ENCODE results near the gene PPP2R2D. TPM values are rescaled to one million over a fixed set of nuclear protein-coding genes. Genes with fewer than 3 reads are reported as not detected.

PPP2R2D gene
- total RNA-seq, 6 experiments from 2014 or later: 10.9 to 16.6 (median 14.3) TPM

DNA sequence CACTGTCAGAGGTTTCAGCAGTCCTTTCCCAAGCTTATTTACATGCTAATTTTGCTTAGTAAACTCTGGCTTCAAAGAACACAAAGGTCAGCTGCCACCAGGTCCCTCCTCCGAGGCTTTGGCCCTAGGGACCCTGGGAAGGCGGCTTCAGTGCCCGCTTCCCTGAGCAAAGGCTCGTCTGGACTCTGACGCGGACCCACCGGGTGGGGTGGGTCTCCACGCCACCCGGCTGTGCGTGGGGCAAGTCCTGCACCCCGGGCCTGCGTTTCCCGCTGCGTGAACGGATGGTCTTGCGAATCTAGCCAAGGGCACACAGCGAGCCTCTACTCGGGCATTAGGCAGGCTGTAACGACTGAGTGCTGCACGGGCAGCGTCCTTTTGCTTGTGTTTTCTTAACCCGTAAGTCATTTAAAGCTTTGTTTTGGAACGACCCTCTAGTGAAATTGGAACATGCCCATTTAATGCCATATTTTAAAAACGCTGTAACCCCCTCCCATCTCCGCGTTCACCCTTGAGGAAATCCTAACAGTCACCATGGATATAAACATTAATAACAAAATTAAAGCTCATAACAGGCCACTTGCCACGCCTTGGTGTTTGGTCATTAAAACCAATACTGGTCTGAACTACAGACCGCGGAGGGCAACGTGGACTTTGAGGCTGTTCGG, 80.1 kb downstream of the PPP2R2D start:
- H3K4me3 ChIP-seq: peak overlapping the region; percentile 86 to 99 (median 97)
- peaks cover 0 to 26% (median 9%) of the 10 kb centered on the region in 4 donors for H3K4me1 ChIP-seq
- no peaks in the 10 kb centered on the region for H3K9me3 ChIP-seq
- ATAC-seq (peak; percentile 54 to 72 (median 62)), DNase-seq (peak; percentile 55 to 83 (median 80))
- intact Hi-C loops (cut with DNase I): no loop called here
- H3K27me3 ChIP-seq: no peaks in the 10 kb centered on the region
- H3K27ac ChIP-seq: peak overlapping the region; percentile 78 to 90 (median 84)
- 3% methylated on average over 6 of the region's 31 CpGs for WGBS (ENCODE audit: insufficient coverage, low coverage, low lambda C conversion rate, missing lambda C conversion rate)
- H3K36me3 ChIP-seq: no peaks in the 10 kb centered on the region
- peak; percentile 38 for TF ChIP-seq POLR2A (IDR thresholded peaks at IDR 0.05)
- TF ChIP-seq, protein P1, sequence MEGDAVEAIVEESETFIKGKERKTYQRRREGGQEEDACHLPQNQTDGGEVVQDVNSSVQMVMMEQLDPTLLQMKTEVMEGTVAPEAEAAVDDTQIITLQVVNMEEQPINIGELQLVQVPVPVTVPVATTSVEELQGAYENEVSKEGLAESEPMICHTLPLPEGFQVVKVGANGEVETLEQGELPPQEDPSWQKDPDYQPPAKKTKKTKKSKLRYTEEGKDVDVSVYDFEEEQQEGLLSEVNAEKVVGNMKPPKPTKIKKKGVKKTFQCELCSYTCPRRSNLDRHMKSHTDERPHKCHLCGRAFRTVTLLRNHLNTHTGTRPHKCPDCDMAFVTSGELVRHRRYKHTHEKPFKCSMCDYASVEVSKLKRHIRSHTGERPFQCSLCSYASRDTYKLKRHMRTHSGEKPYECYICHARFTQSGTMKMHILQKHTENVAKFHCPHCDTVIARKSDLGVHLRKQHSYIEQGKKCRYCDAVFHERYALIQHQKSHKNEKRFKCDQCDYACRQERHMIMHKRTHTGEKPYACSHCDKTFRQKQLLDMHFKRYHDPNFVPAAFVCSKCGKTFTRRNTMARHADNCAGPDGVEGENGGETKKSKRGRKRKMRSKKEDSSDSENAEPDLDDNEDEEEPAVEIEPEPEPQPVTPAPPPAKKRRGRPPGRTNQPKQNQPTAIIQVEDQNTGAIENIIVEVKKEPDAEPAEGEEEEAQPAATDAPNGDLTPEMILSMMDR (IDR thresholded peaks at IDR 0.05): no peak

DNA sequence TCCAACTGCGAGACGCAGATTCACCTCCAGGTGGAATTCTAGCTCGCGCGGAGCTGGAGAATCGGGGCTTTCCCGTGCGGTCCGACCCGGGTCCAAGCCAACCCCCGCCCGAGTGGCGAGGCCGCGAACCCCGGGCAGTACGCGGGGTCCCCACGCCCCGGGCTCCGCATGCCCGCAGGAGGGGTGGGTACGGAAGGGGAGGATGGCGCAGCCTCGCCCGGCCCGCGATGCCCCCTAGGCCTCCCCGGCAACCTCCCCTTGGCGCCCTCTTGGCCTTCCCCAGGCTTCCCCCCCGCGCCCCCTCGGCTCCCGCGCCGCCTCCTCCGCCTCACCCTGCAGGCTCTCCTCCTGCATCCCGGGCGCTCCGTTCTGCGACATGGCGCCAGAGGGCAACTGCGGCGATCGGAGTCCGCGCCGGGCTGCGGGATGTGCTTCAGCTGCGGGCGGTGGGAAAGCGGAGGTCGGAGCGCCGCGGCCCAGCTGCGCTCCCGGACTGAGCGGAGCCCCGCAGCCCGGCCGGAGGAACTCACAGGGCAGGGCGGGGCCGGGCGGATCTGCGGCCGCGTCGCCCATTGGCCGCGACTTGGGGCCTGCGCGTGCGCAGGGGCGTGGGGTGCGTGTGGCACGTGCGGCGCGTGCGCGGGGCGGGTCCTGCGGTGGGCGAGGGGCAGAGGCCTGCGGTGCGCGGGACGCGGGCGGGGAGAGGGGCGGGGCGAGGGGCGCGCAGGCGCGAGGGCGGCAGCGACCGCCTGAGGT, 80.8 kb downstream of the PPP2R2D start, which contains the start of gene BNIP3:
TSS of gene BNIP3 (minus strand) at position 495 of the 756 bp plus-strand sequence. CDS start at position 378, 117 bp downstream.
- TF ChIP-seq, protein P1 (IDR thresholded peaks at IDR 0.05): no peak
- TF ChIP-seq POLR2A (IDR thresholded peaks at IDR 0.05): peak; percentile 99
- Histone ChIP-seq H3K27ac (peak within 1 kb of the TSS; percentile 78 to 90 (median 84)), H3K9me3 (no peaks in the 10 kb centered on the region), H3K4me3 (peak within 1 kb of the TSS; percentile 86 to 99 (median 97)), H3K4me1 (peaks cover 0 to 26% (median 9%) of the 10 kb centered on the region in 4 donors), H3K36me3 (no peaks in the 10 kb centered on the region), H3K27me3 (no peaks in the 10 kb centered on the region)
- ATAC-seq (peak; percentile 68 to 91 (median 85)), DNase-seq (peak; percentile 96 to 98 (median 98))
- WGBS (ENCODE audit: insufficient coverage, low coverage, low lambda C conversion rate, missing lambda C conversion rate): 0% methylated on average over 9 of the region's 100 CpGs
- intact Hi-C loops (cut with DNase I): no loop called here

DNA sequence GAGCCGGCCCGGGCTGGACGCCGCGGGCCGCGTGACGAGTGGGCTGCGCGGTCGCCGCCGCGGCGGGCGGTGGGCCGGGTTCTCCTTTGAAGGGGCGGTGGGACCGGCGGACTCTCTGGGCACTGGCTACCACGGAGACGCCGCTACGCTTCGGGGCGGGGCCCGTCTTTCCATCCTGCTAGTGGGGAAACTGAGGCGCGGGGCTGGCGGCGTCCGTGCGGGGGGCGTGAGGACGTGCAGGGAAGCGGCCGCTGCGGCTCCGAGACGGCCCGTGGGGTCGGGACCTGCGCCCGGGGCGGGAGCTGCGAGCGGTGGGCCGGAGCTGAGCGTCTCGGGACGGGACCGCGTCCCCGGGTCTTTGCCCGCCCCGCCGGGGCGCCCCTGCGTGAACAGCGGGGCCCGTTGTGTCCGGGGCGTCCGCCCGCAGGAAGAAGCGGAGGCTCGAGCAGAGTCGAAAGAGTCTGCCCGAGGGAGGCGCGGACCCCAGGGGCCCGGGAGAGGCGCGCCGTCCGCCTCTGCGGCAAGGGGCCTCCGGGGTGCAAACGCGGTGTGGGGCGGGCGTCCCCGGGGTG, 81.5 kb downstream of the PPP2R2D start:
- intact Hi-C loops (cut with DNase I): no loop called here
- peak overlapping the region; percentile 42 to 57 (median 47) for H3K27ac ChIP-seq
- no peaks in the 10 kb centered on the region for H3K36me3 ChIP-seq
- H3K27me3 ChIP-seq: no peaks in the 10 kb centered on the region
- DNase-seq: peak in 1 of 3 donors; percentile 63
- no peak for ATAC-seq
- WGBS (ENCODE audit: insufficient coverage, low coverage, low lambda C conversion rate, missing lambda C conversion rate): 0% methylated on average over 3 of the region's 83 CpGs
- H3K4me1 ChIP-seq: peaks cover 0 to 26% (median 8%) of the 10 kb centered on the region in 4 donors
- peak overlapping the region; percentile 57 to 99 (median 68) for H3K4me3 ChIP-seq
- no peak for TF ChIP-seq POLR2A (IDR thresholded peaks at IDR 0.05)
- TF ChIP-seq, protein P1 (IDR thresholded peaks at IDR 0.05): no peak
- no peaks in the 10 kb centered on the region for H3K9me3 ChIP-seq

DNA sequence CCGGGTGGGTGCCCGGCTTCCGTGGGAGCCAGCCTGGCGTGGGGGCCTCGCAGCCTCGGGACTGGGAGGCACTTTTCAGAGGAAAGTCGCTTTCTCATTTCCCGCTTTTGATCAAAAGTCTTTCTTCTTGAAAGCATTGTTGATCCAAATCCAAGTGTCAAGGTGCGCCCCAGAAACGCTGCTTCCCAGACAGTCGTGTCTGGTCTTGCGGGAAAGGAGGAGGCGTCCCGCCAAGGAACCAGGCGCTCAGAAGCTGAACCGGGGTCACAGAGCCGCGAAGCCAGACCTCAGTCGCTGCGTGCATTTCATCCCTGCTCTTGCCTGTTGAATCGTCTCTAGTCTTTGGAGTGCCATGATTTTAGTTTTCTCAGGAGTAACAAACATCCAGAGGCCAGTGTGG, 82.0 kb downstream of the PPP2R2D start:
- Histone ChIP-seq H3K27me3 (no peaks in the 10 kb centered on the region), H3K27ac (no peak overlapping the region), H3K9me3 (no peaks in the 10 kb centered on the region), H3K36me3 (no peaks in the 10 kb centered on the region), H3K4me3 (peak overlapping the region; percentile 57 to 99 (median 68)), H3K4me1 (peaks cover 0 to 20% (median 6%) of the 10 kb centered on the region in 4 donors)
- no peak for TF ChIP-seq POLR2A (IDR thresholded peaks at IDR 0.05)
- TF ChIP-seq, protein P1 (IDR thresholded peaks at IDR 0.05): no peak
- 79% methylated on average over 11 of the region's 21 CpGs for WGBS (ENCODE audit: insufficient coverage, low coverage, low lambda C conversion rate, missing lambda C conversion rate)
- ATAC-seq (no peak), DNase-seq (no peak)
- intact Hi-C loops (cut with DNase I): no loop called here

Measured in right lobe of liver (tissue), 6 donors.